Measurements from ENCODE around the gene ZDHHC24.

DNA sequence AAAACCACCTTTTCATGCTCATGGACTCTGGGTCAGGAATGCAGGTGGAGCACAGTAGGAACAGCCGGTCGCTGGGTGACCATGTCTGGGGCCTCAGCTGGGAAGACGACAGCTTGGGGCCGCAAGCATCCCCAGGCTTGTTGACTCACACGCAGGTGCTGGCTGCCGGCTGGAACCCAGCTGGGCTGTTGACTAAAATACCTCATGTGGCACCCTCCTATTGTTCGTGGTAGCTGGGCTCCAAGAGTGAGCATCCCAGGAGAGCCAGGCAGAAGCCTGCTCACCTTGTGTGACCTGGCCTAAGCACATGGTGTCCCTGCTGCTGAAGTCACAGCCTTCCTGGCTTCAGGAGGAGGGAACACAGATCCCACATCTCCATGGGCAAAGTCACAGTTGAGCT, 56.2 kb downstream of the ZDHHC24 start:
- TF ChIP-seq, protein P1, sequence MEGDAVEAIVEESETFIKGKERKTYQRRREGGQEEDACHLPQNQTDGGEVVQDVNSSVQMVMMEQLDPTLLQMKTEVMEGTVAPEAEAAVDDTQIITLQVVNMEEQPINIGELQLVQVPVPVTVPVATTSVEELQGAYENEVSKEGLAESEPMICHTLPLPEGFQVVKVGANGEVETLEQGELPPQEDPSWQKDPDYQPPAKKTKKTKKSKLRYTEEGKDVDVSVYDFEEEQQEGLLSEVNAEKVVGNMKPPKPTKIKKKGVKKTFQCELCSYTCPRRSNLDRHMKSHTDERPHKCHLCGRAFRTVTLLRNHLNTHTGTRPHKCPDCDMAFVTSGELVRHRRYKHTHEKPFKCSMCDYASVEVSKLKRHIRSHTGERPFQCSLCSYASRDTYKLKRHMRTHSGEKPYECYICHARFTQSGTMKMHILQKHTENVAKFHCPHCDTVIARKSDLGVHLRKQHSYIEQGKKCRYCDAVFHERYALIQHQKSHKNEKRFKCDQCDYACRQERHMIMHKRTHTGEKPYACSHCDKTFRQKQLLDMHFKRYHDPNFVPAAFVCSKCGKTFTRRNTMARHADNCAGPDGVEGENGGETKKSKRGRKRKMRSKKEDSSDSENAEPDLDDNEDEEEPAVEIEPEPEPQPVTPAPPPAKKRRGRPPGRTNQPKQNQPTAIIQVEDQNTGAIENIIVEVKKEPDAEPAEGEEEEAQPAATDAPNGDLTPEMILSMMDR (conservative IDR thresholded peaks at IDR 0.05; ENCODE audit: low read length) = no peak
- TF ChIP-seq EZH2phosphoT487 (IDR thresholded peaks at IDR 0.05; ENCODE audit: borderline replicate concordance) = no peak

Data from Loucy (cell line).